CD4-positive, alpha-beta T cell treated with Interleukin-2 at 100 ng/mL for 4 hours (primary cell): ENCODE measurements around the gene NMNAT3.

Experiments
- DNase-seq: peaks from one replicate; pipeline ENCODE4 v3.0.0-alpha.2; 2020; ENCODE audit warnings: low spot score

The NMNAT3 gene

DNA sequence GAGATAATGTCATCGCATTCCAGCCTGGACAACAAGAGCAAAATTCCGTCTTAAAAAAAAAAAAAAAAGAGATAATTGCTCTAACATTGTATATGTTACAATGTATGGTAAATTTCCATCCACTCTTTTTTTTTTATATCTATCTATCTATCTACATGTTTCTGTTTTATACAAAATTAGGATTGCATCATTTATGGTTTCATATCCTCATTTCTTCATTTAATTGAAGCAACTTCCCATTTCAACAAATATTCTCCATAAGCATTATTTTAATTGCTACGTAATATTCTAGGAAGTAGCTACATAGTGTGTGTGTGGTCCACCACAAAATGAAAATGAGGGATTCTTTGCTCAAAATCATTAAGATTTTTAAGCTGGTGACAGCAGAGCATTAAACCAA is 156.6 kb downstream of the NMNAT3 start:
- DNase-seq = no peak

DNA sequence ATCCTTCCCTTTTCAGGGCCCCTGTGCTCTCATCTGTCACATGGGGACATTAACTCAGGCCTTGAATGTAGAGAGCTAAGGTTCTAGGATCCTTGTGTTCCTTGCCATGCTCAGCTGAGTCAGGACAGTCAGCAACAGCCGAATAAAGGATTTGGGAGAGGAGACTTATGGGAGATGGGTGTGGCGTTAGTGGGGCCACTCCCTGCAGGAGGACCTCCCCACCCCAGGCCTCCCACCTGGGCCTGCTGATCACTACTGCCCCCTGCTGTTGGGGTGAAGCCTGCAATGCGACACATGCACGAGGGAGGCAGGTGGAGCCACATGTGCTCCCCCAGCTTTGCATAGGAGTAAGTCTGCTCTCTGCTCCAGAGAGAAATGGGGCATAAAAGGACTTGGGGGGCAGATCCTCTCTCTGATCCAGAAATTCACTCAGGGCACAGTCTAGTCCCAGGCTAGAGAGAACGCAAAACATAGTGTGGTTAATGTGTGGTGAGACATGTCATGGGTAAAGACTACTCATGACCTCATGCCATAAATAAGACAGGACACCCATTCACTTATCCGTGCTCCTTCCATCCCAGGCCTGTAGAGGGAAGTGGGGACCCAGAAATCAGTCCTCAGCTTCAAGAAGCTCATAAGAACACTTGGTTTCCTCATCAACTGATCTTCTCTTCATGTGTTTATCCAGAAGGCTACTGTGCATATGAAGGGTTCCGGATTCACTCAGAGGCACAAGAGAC is 157.6 kb downstream of the NMNAT3 start:
- no peak for DNase-seq

DNA sequence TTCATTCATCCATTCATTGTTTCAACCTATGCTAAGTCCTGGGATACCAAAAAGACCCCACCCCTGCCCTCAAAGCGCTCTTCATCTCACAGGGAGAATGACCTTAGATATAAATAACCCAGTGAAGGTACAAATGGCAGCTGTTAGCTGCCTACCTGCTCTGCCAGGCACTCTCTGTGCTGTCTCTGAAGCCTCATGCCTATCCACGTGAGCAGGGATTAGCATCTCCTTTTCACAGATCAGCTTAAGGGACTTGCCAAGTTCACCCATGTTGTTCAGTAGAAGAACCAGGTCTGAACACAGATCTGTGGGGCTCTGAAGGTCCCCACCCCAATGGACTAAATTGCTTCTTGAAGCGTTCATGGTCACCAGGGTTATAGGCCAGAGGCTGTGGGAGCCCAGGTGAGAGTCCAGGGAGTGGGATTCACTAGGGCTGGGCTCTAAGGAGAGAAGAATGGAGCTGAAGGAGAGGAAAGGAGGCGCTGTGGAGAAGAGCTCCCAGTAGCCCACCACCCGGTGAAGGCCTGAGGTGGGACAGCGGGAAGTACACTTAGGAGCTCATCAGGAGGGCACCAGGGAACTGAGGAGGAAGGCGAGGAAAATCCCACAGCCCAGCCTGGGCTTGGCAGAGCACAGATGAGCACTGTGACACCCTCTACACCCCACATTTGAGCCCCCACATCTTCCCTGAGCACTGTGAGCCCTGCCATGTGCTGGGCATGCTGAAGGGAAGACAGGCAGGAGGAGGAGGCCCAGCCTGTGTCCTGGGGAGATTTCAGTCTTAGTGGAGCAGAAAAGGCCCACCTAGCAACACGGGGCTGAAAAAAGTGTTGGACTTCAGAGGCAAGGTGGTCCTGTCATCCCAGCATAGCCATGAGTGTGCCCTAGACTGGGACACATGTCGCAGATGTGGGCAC is 158.6 kb downstream of the NMNAT3 start:
- no peak for DNase-seq

DNA sequence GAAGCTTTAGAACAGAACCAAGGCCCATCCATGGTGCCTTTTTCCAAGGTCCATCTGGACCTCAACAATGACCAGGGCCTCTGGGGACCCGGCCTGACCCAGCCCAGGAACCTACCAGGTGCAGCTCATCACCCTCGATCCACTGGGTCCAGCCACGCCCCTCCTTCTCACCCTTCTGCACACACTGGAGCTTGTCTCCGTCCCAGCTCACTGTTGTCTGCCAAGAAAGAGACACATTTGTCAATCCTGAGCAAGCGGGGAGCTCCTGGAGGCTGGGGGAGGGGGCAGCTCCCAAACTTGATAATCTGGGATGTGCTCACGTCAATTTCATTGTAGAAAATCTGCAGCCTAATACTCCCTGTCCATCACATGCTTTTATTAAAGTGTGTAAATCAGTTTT is 159.5 kb downstream of the NMNAT3 start:
- no peak for DNase-seq

DNA sequence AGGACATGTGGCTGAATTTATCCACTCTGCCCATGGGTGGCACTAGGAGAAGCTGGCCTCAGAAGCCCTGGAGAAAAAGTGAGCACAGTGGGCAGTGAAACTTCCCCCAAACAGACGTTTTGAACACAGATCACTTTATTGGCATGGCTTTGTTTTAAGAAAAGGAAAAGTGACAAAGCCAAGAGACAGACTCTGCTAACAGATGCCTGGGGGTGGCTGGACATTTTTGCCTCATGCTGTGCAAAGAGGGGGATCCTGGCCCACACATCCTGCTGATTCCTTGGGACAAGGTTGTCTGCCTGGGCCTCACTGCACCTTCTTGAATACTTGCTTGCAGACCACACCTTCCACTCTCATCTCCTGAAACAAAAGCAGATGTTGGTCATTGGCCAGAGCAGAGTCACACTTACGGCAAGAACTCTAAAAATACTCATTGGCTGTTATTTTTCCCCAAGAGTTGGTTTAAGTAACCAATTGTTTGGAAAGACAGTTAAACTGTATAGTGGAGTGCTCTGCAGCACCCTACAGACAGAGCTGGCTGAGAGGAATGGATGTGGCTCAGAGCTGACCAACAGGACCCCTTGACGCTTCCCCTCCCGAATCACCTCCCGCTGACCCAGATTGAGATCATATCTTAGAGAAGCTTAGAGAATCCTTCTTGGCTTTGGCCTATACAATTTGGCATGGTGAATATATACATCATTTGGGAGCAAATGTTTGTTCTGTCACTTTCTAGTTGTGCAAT is 160.3 kb downstream of the NMNAT3 start:
- no peak for DNase-seq

DNA sequence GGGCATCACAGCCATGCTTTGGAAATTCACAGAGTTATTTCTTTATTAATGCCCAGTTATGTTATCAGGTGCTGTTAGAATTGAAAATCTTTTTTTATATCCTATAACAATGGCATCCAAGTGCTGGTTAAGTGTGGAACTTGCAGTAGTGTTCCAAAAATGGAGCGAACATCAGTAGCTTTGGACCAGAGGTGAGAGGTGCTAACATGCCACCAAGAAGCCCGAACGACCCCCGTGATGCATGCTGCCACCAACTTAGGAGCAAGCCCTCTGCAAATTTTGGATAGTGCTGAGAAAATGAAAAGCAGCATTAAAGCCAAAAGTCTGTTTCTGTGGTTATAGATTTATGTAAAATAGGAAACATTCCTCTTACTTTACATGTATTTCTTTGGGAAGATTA is 163.0 kb downstream of the NMNAT3 start:
- DNase-seq = no peak
